NT2/D1 (cell line): ENCODE data around the gene NACC2.

ENCODE experiments used
- DNase-seq: peaks from one replicate; pipeline ENCODE4 v3.0.0-alpha.2; 2011; ENCODE audit warnings: low read depth, low spot score
- H3K27me3 ChIP-seq: 2 replicates; pipeline ENCODE4 v1.6.0; 2011; ENCODE audit warnings: mild to moderate bottlenecking; ENCODE audit not compliant: insufficient read length, insufficient read depth
- H3K36me3 ChIP-seq: 2 replicates; pipeline ENCODE4 v1.6.1; 2011; ENCODE audit warnings: mild to moderate bottlenecking, low read length, mixed read lengths; ENCODE audit not compliant: insufficient read depth, insufficient read length
- H3K4me1 ChIP-seq: 2 replicates; pipeline ENCODE4 v1.5.1; 2011; ENCODE audit not compliant: insufficient read depth, insufficient read length
- H3K4me3 ChIP-seq: 2 replicates; pipeline ENCODE4 v1.5.1; 2011; ENCODE audit warnings: low read depth; ENCODE audit not compliant: insufficient read length
- H3K9ac ChIP-seq: 2 replicates; pipeline ENCODE4 v1.6.0; 2011; ENCODE audit warnings: low read depth; ENCODE audit not compliant: insufficient read length
- H3K9me3 ChIP-seq: 2 replicates; pipeline ENCODE4 v1.5.1; 2011; ENCODE audit warnings: mild to moderate bottlenecking, low read length; ENCODE audit not compliant: insufficient read depth
- SUZ12 ChIP-seq: IDR thresholded peaks from 2 replicates; pipeline ENCODE4 v1.6.1; 2011; ENCODE audit not compliant: insufficient read length, insufficient read depth; ENCODE audit errors: extremely low read depth
- YY1 ChIP-seq: IDR thresholded peaks from 2 replicates; pipeline ENCODE4 v1.6.1; 2011; ENCODE audit not compliant: insufficient read length, insufficient read depth
- ZNF274 ChIP-seq: IDR thresholded peaks from 2 replicates; pipeline ENCODE4 v1.6.1; 2011; ENCODE audit warnings: mild to moderate bottlenecking, low read depth, low read length

Gene NACC2

GRCh38 chr9:136001231-136001630, 93.9 kb downstream of the NACC2 start:
- DNase-seq: no peak
- TF ChIP-seq ZNF274 (no peak), YY1 (no peak), SUZ12 (no peak)
- Histone ChIP-seq H3K4me3 (no peak overlapping the region), H3K36me3 (peaks cover 1% of the 10 kb centered on the region), H3K4me1 (peaks cover 46% of the 10 kb centered on the region), H3K27me3 (no peaks in the 10 kb centered on the region), H3K9ac (peak overlapping the region; percentile 21), H3K9me3 (no peaks in the 10 kb centered on the region)

- DNase-seq: no peak
- TF ChIP-seq SUZ12: no peak
- TF ChIP-seq ZNF274: no peak
- TF ChIP-seq YY1: no peak
- no peaks in the 10 kb centered on the region for H3K36me3 ChIP-seq
Observed at GRCh38 chr9:135998410-135999071, 96.5 kb downstream of the NACC2 start.

GRCh38 chr9:135998016-135998380, 97.1 kb downstream of the NACC2 start:
- Histone ChIP-seq H3K36me3 (no peaks in the 10 kb centered on the region), H3K4me3 (no peak overlapping the region), H3K9me3 (no peaks in the 10 kb centered on the region), H3K27me3 (no peaks in the 10 kb centered on the region), H3K4me1 (peaks cover 42% of the 10 kb centered on the region), H3K9ac (no peak overlapping the region)
- no peak for DNase-seq
- no peak for TF ChIP-seq ZNF274
- no peak for TF ChIP-seq YY1
- no peak for TF ChIP-seq SUZ12

More at GRCh38 chr9:135998410-135999071, 96.5 kb downstream of the NACC2 start:
- Histone ChIP-seq H3K27me3 (no peaks in the 10 kb centered on the region), H3K4me1 (peaks cover 42% of the 10 kb centered on the region), H3K4me3 (no peak overlapping the region), H3K9ac (peak overlapping the region; percentile 42), H3K9me3 (no peaks in the 10 kb centered on the region)

- Histone ChIP-seq H3K4me3 (no peak overlapping the region), H3K9ac (peak overlapping the region; percentile 45), H3K36me3 (no peaks in the 10 kb centered on the region), H3K9me3 (no peaks in the 10 kb centered on the region), H3K27me3 (no peaks in the 10 kb centered on the region), H3K4me1 (peaks cover 39% of the 10 kb centered on the region)
- TF ChIP-seq YY1 (no peak), ZNF274 (no peak), SUZ12 (no peak)
- DNase-seq: no peak
Observed at GRCh38 chr9:135997090-135998015, 97.7 kb downstream of the NACC2 start.

- peaks cover 40% of the 10 kb centered on the region for H3K4me1 ChIP-seq
Observed at GRCh38 chr9:135995816-135996215, 99.3 kb downstream of the NACC2 start.

GRCh38 chr9:135994501-135995192, 100.4 kb downstream of the NACC2 start:
- DNase-seq: no peak
- Histone ChIP-seq H3K9ac (no peak overlapping the region), H3K9me3 (no peaks in the 10 kb centered on the region), H3K27me3 (no peaks in the 10 kb centered on the region), H3K36me3 (no peaks in the 10 kb centered on the region), H3K4me3 (no peak overlapping the region), H3K4me1 (peaks cover 34% of the 10 kb centered on the region)
- no peak for TF ChIP-seq SUZ12
- TF ChIP-seq ZNF274: no peak
- TF ChIP-seq YY1: no peak

More at GRCh38 chr9:135995816-135996215, 99.3 kb downstream of the NACC2 start:
- Histone ChIP-seq H3K9ac (peak overlapping the region; percentile 17), H3K9me3 (no peaks in the 10 kb centered on the region), H3K27me3 (no peaks in the 10 kb centered on the region), H3K4me3 (no peak overlapping the region), H3K36me3 (no peaks in the 10 kb centered on the region)
- DNase-seq: no peak
- TF ChIP-seq ZNF274: no peak
- no peak for TF ChIP-seq YY1
- TF ChIP-seq SUZ12: no peak
